H9 (cell line): Measurements from ENCODE around the gene PIK3R5. TPM values are rescaled to one million over a fixed set of nuclear protein-coding genes. Genes with fewer than 3 reads are reported as not detected.

Experiments used
- DNase-seq: peaks from one replicate; pipeline ENCODE4 v3.0.0-alpha.2; 2017
- H2AFZ ChIP-seq: one replicate; pipeline ENCODE4 v1.6.1; 2013; ENCODE audit warnings: mild to moderate bottlenecking, low read length, control low read depth, moderate library complexity
- H2AK5ac ChIP-seq: 2 replicates; pipeline ENCODE4 v1.6.1; 2013; ENCODE audit warnings: low read length, control low read depth, mixed read lengths; ENCODE audit not compliant: insufficient read length
- H2BK120ac ChIP-seq: one replicate; pipeline ENCODE4 v1.6.1; 2013; ENCODE audit warnings: low read depth, mild to moderate bottlenecking, low read length, control low read depth, inconsistent platforms; ENCODE audit not compliant: poor library complexity, severe bottlenecking
- H2BK12ac ChIP-seq: 2 replicates; pipeline ENCODE4 v1.6.1; 2013; ENCODE audit warnings: low read length, control low read depth, mixed read lengths, low read depth; ENCODE audit not compliant: insufficient read length
- H2BK15ac ChIP-seq: 2 replicates; pipeline ENCODE4 v1.6.1; 2013; ENCODE audit warnings: low read depth, low read length, control low read depth
- H2BK20ac ChIP-seq: one replicate; pipeline ENCODE4 v1.6.1; 2013; ENCODE audit warnings: low read depth, mild to moderate bottlenecking, low read length, control low read depth, inconsistent platforms; ENCODE audit not compliant: poor library complexity, severe bottlenecking
- H2BK5ac ChIP-seq: 2 replicates; pipeline ENCODE4 v1.6.1; 2013; ENCODE audit warnings: low read length, control low read depth, mixed read lengths; ENCODE audit not compliant: insufficient read length
- H3K14ac ChIP-seq: 2 replicates; pipeline ENCODE4 v1.6.1; 2013; ENCODE audit warnings: low read length, control low read depth; ENCODE audit not compliant: insufficient read depth
- H3K18ac ChIP-seq: 2 replicates; pipeline ENCODE4 v1.6.1; 2013; ENCODE audit warnings: low read depth, mild to moderate bottlenecking, mixed read lengths, low read length, control low read depth; ENCODE audit not compliant: insufficient read length
- H3K23ac ChIP-seq: 2 replicates; pipeline ENCODE4 v1.6.1; 2013; ENCODE audit warnings: low read length, control low read depth, mixed read lengths, low read depth; ENCODE audit not compliant: insufficient read length
- H3K23me2 ChIP-seq: 2 replicates; pipeline ENCODE4 v1.6.1; 2013; ENCODE audit warnings: low read depth, mild to moderate bottlenecking, mixed read lengths, low read length, control low read depth; ENCODE audit not compliant: insufficient read length, poor library complexity, severe bottlenecking
- H3K27ac ChIP-seq: 2 replicates; pipeline ENCODE4 v1.5.1; 2013; ENCODE audit warnings: low read length, control low read depth, mixed read lengths, low read depth; ENCODE audit not compliant: insufficient read length
- H3K27me3 ChIP-seq: 2 replicates; pipeline ENCODE4 v1.6.1; 2013; ENCODE audit warnings: low read length, control low read depth, inconsistent platforms; ENCODE audit not compliant: insufficient read depth
- H3K4ac ChIP-seq: 2 replicates; pipeline ENCODE4 v1.6.1; 2013; ENCODE audit warnings: low read depth, mild to moderate bottlenecking, control low read depth, inconsistent platforms, low read length, moderate library complexity
- H3K4me1 ChIP-seq: 2 replicates; pipeline ENCODE4 v1.6.1; 2013; ENCODE audit warnings: low read length, control low read depth, inconsistent platforms; ENCODE audit not compliant: insufficient read depth
- H3K4me2 ChIP-seq: 2 replicates; pipeline ENCODE4 v1.6.1; 2013; ENCODE audit warnings: low read length, control low read depth, mixed read lengths; ENCODE audit not compliant: insufficient read length, insufficient read depth
- H3K56ac ChIP-seq: 2 replicates; pipeline ENCODE4 v1.6.1; 2013; ENCODE audit warnings: low read depth, mild to moderate bottlenecking, mixed read lengths, low read length, control low read depth; ENCODE audit not compliant: insufficient read length
- H3K79me1 ChIP-seq: 2 replicates; pipeline ENCODE4 v1.6.1; 2013; ENCODE audit warnings: low read depth, mild to moderate bottlenecking, moderate library complexity, low read length, control low read depth, inconsistent platforms; ENCODE audit not compliant: insufficient read depth, poor library complexity, severe bottlenecking
- H3K79me2 ChIP-seq: 2 replicates; pipeline ENCODE4 v1.6.1; 2013; ENCODE audit warnings: low read length, control low read depth, inconsistent platforms; ENCODE audit not compliant: insufficient read depth
- H3K9ac ChIP-seq: 2 replicates; pipeline ENCODE4 v1.6.1; 2013; ENCODE audit warnings: low read length, control low read depth, mixed read lengths; ENCODE audit not compliant: insufficient read length; ENCODE audit errors: extremely low read depth
- H3K9me3 ChIP-seq: one replicate; pipeline ENCODE4 v1.6.1; 2013; ENCODE audit warnings: low read depth, low read length, inconsistent platforms; ENCODE audit not compliant: control insufficient read depth
- H3T11ph ChIP-seq: one replicate; pipeline ENCODE4 v1.6.1; 2013; ENCODE audit warnings: mild to moderate bottlenecking, low read length, control low read depth, inconsistent platforms
- H4K20me1 ChIP-seq: one replicate; pipeline ENCODE4 v1.6.1; 2013; ENCODE audit not compliant: control insufficient read depth, insufficient read length, insufficient read depth
- H4K5ac ChIP-seq: 2 replicates; pipeline ENCODE4 v1.6.1; 2013; ENCODE audit warnings: low read depth, mild to moderate bottlenecking, mixed read lengths, low read length, control low read depth; ENCODE audit not compliant: insufficient read length
- H4K8ac ChIP-seq: replicated peaks from 2 replicates; pipeline ENCODE4 v1.6.1; 2013; ENCODE audit warnings: low read length, control low read depth, mixed read lengths, low read depth; ENCODE audit not compliant: insufficient read length
- H4K91ac ChIP-seq: 2 replicates; pipeline ENCODE4 v1.6.1; 2013; ENCODE audit warnings: low read depth, mild to moderate bottlenecking, moderate library complexity, mixed read lengths, low read length, control low read depth; ENCODE audit not compliant: insufficient read length
- H3K27ac Mint-ChIP-seq, 3 experiments: 2 replicates in 2 of 3; 3 replicates in 1 of 3; pipeline ENCODE4 v1.8.0; 2020 to 2021; ENCODE audit warnings: mixed read lengths in 3 of 3, mild to moderate bottlenecking in 1 of 3, moderate library complexity in 1 of 3
- H3K27me3 Mint-ChIP-seq: 2 replicates; pipeline ENCODE4 v1.8.0; 2021; ENCODE audit warnings: low read depth, mild to moderate bottlenecking, moderate library complexity, mixed read lengths
- H3K36me3 Mint-ChIP-seq, 3 experiments: 2 replicates in 2 of 3; 3 replicates in 1 of 3; pipeline ENCODE4 v1.8.0; 2020 to 2021; ENCODE audit warnings: low read depth in 3 of 3, mixed read lengths in 3 of 3; ENCODE audit not compliant: insufficient read depth in 1 of 3
- H3K4me1 Mint-ChIP-seq, 2 experiments: 2 replicates each; pipeline ENCODE4 v1.8.0; 2020; ENCODE audit warnings: mixed read lengths in 2 of 2
- H3K4me3 Mint-ChIP-seq, 2 experiments: 2 replicates in 1 of 2; 3 replicates in 1 of 2; pipeline ENCODE4 v1.8.0; 2020 to 2021; ENCODE audit warnings: mild to moderate bottlenecking in 2 of 2, mixed read lengths in 2 of 2, moderate library complexity in 1 of 2
- H3K9me3 Mint-ChIP-seq, 2 experiments: 2 replicates in 1 of 2; 3 replicates in 1 of 2; pipeline ENCODE4 v1.8.0; 2020; ENCODE audit warnings: mild to moderate bottlenecking in 2 of 2, mixed read lengths in 2 of 2, moderate library complexity in 1 of 2
- WGBS: extraction: QIAGEN DNeasy Blood & Tissue Kit; methylation state at CpG from one replicate; pipeline ENCODE4 v1.1.7; 2013; ENCODE audit warnings: missing lambda C conversion rate, low lambda C conversion rate, mixed read lengths; ENCODE audit not compliant: insufficient read length; ENCODE audit errors: extremely low coverage; 5-methylcytosine and 5-hydroxymethylcytosine counted together
- total RNA-seq: library from RNA; stranded (reverse); gene quantifications from 2 replicates; pipeline ENCODE4 v1.2.1, GENCODE V29; 2021
- TF ChIP-seq, protein P1 (sequence below): fragments of 200-600 bp; sonication (generic); conservative IDR thresholded peaks from 3 replicates; pipeline ENCODE4 v1.8.0; 2021; ENCODE audit warnings: antibody characterized with exemption, mild to moderate bottlenecking

The PIK3R5 gene
- total RNA-seq, 1 experiment from 2014 or later = 1.4 TPM

DNA sequence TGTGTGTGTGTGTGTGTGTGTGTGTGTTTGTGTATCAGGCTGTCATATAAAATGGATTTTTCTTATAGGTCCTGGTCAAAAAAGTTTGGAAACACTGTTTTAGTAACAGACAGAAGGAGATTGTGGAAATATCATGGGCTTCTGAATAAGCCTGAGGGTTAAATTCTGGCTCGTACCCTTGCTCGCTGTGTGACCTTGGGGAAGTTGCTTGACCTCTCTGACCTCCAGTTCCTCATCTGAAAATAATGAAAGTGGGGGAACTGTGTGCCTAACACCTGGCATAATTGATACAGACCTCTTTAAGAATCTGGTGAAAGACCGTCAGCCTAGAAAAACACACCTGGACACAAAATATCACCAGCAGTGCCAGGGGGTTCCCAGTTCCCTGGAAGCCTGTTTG, 72.4 kb downstream of the PIK3R5 start:
- no peaks in the 10 kb centered on the region for H3K36me3 Mint-ChIP-seq
- no CpG with 5 or more reads among the region's 3 CpGs for WGBS

More for the DNA sequence above, 72.4 kb downstream of the PIK3R5 start:
- no peaks in the 10 kb centered on the region for H3K27me3 ChIP-seq
- no peak overlapping the region for H3K9ac ChIP-seq
- no peaks in the 10 kb centered on the region for H3K79me1 ChIP-seq
- no peak overlapping the region for H4K8ac ChIP-seq
- no peak overlapping the region for H3K4me2 ChIP-seq
- H3K4me3 Mint-ChIP-seq = peak overlapping the region in 1 of 2 experiments; percentile 26; a peak in 1 of 5 replicates
- H2BK20ac ChIP-seq = no peak overlapping the region
- H3K18ac ChIP-seq = no peak overlapping the region
- TF ChIP-seq, protein P1, sequence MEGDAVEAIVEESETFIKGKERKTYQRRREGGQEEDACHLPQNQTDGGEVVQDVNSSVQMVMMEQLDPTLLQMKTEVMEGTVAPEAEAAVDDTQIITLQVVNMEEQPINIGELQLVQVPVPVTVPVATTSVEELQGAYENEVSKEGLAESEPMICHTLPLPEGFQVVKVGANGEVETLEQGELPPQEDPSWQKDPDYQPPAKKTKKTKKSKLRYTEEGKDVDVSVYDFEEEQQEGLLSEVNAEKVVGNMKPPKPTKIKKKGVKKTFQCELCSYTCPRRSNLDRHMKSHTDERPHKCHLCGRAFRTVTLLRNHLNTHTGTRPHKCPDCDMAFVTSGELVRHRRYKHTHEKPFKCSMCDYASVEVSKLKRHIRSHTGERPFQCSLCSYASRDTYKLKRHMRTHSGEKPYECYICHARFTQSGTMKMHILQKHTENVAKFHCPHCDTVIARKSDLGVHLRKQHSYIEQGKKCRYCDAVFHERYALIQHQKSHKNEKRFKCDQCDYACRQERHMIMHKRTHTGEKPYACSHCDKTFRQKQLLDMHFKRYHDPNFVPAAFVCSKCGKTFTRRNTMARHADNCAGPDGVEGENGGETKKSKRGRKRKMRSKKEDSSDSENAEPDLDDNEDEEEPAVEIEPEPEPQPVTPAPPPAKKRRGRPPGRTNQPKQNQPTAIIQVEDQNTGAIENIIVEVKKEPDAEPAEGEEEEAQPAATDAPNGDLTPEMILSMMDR = no peak
- no peak overlapping the region for H2AFZ ChIP-seq
- no peaks in the 10 kb centered on the region for H3K4me1 ChIP-seq
- H4K91ac ChIP-seq = no peak overlapping the region
- no peak overlapping the region for H3K27ac ChIP-seq
- H3K9me3 ChIP-seq = no peaks in the 10 kb centered on the region
- peaks cover 21 to 35% of the 10 kb centered on the region in 2 experiments for H3K4me1 Mint-ChIP-seq
- no peak overlapping the region for H3T11ph ChIP-seq
- H2AK5ac ChIP-seq = no peak overlapping the region
- H2BK120ac ChIP-seq = no peak overlapping the region
- no peak overlapping the region for H3K56ac ChIP-seq
- no peak overlapping the region for H2BK15ac ChIP-seq
- no peak overlapping the region for H3K4ac ChIP-seq
- peaks cover 7% of the 10 kb centered on the region for H3K27me3 Mint-ChIP-seq
- H3K23ac ChIP-seq = no peak overlapping the region
- H3K27ac Mint-ChIP-seq = no peak overlapping the region
- H2BK12ac ChIP-seq = no peak overlapping the region
- H4K5ac ChIP-seq = no peak overlapping the region
- H3K14ac ChIP-seq = no peak overlapping the region
- H3K23me2 ChIP-seq = peaks cover 4% of the 10 kb centered on the region
- no peak overlapping the region for H2BK5ac ChIP-seq
- H4K20me1 ChIP-seq = no peaks in the 10 kb centered on the region
- no peak for DNase-seq
- no peaks in the 10 kb centered on the region for H3K79me2 ChIP-seq
- no peaks in the 10 kb centered on the region for H3K9me3 Mint-ChIP-seq
